B cell (primary cell): ENCODE data around the gene NOC2L. TPM values are rescaled to one million over a fixed set of nuclear protein-coding genes. Genes with fewer than 3 reads are reported as not detected.

Experiments used
- ATAC-seq: fragments of 200-7000 bp; cut with Tn5 transposase; one replicate; pipeline ENCODE4 v1.10.0; 2021; ENCODE audit warnings: low read depth, mild to moderate bottlenecking, moderate number of reproducible peaks, moderate library complexity
- CTCF ChIA-PET: fragments of 350-600 bp; sonication (Branson Sonifier 250); formaldehyde crosslinking; loops from one replicate; lab custom pipeline; 2021; ENCODE audit warnings: antibody characterized with exemption, inconsistent platforms; lab: Charles Lee
- POLR2A ChIA-PET: fragments of 350-600 bp; sonication (Branson Sonifier 250); formaldehyde crosslinking; loops from one replicate; lab custom pipeline; 2021; ENCODE audit warnings: antibody characterized with exemption; lab: Charles Lee
- DNase-seq: peaks from one replicate; pipeline ENCODE4 v3.0.0; 2013
- H2AFZ ChIP-seq: 2 replicates; pipeline ENCODE4 v1.6.1; 2012; ENCODE audit warnings: mild to moderate bottlenecking, low read depth, low read length; ENCODE audit not compliant: insufficient read depth, poor library complexity, severe bottlenecking
- H3K27ac ChIP-seq, 2 donors: 1 replicate in 1 of 2; 2 replicates in 1 of 2; pipeline ENCODE4 v1.5.1; 2012 to 2013; ENCODE audit warnings: low read length in 2 of 2, mild to moderate bottlenecking in 2 of 2, moderate library complexity in 1 of 2
- H3K27me3 ChIP-seq, 4 experiments: fragments of 200-600 bp in 1 of 4; sonication (generic) in 1 of 4; replicated peaks in 1 of 4; 1 replicate in 2 of 4; 2 replicates in 2 of 4; pipeline versions ENCODE4 v1.6.1 to v1.7.0; 2013 to 2016; ENCODE audit warnings: low read length in 3 of 4, mild to moderate bottlenecking in 2 of 4, mixed read lengths in 1 of 4, moderate library complexity in 1 of 4; ENCODE audit not compliant: insufficient read depth in 4 of 4, control insufficient read depth in 3 of 4; ENCODE audit errors: control extremely low read depth in 1 of 4
- H3K36me3 ChIP-seq, 2 experiments: replicated peaks in 1 of 2; 1 replicate in 1 of 2; 2 replicates in 1 of 2; pipeline versions ENCODE4 v1.6.1 to v1.7.1; 2013; ENCODE audit warnings: low read length in 1 of 2; ENCODE audit not compliant: insufficient read depth in 2 of 2, control insufficient read depth in 1 of 2; ENCODE audit errors: control extremely low read depth in 1 of 2, extremely low read depth in 1 of 2
- H3K4me1 ChIP-seq, 2 donors: fragments of 200-600 bp in 1 of 2; sonication (generic) in 1 of 2; 1 replicate in 1 of 2; 2 replicates in 1 of 2; pipeline versions ENCODE4 v1.5.1 to v1.6.1; 2013 to 2017; ENCODE audit warnings: low read length in 2 of 2; ENCODE audit not compliant: control insufficient read depth in 2 of 2, insufficient read depth in 2 of 2
- H3K4me2 ChIP-seq: replicated peaks from 2 replicates; pipeline ENCODE3; 2012; ENCODE audit warnings: mild to moderate bottlenecking, low read depth, low read length; ENCODE audit not compliant: poor library complexity, severe bottlenecking
- H3K4me3 ChIP-seq, 5 experiments: fragments of 200-600 bp in 1 of 5; sonication (generic) in 1 of 5; 1 replicate in 3 of 5; 2 replicates in 2 of 5; pipeline versions ENCODE4 v1.5.1 to v1.7.0; 2011 to 2016; ENCODE audit warnings: low read length in 4 of 5, mild to moderate bottlenecking in 4 of 5, low read depth in 2 of 5, control low read depth in 1 of 5, moderate library complexity in 1 of 5; ENCODE audit not compliant: insufficient read depth in 1 of 5; ENCODE audit errors: control extremely low read depth in 1 of 5, extremely low read depth in 1 of 5
- H3K79me2 ChIP-seq: fragments of 200-600 bp; sonication (generic); one replicate; pipeline ENCODE4 v1.6.0; 2016; ENCODE audit warnings: low read length; ENCODE audit not compliant: control insufficient read depth, insufficient read depth
- H3K9ac ChIP-seq: fragments of 200-600 bp; sonication (generic); 2 replicates; pipeline ENCODE4 v1.6.1; 2017; ENCODE audit warnings: mild to moderate bottlenecking, low read length, moderate library complexity
- H3K9me3 ChIP-seq, 3 donors: one replicate each; pipeline versions ENCODE4 v1.6.1 to v1.7.1; 2013; ENCODE audit warnings: low read length in 2 of 3; ENCODE audit not compliant: control insufficient read depth in 2 of 3, insufficient read depth in 1 of 3; ENCODE audit errors: control extremely low read depth in 1 of 3
- H4K20me1 ChIP-seq: 2 replicates; pipeline ENCODE4 v1.6.0; 2012; ENCODE audit warnings: mild to moderate bottlenecking, low read length; ENCODE audit not compliant: insufficient read depth, control insufficient read depth, poor library complexity, severe bottlenecking
- H3K27ac Mint-ChIP-seq: one replicate; pipeline ENCODE4 v1.8.0; 2021; ENCODE audit warnings: mixed read lengths
- H3K27me3 Mint-ChIP-seq: one replicate; pipeline ENCODE4 v1.8.0; 2021; ENCODE audit warnings: mixed read lengths
- H3K4me1 Mint-ChIP-seq: one replicate; pipeline ENCODE4 v1.8.0; 2021; ENCODE audit warnings: mixed read lengths
- H3K4me3 Mint-ChIP-seq: one replicate; pipeline ENCODE4 v1.8.0; 2021; ENCODE audit warnings: mixed read lengths
- H3K9me3 Mint-ChIP-seq: one replicate; pipeline ENCODE4 v1.8.0; 2022; ENCODE audit warnings: mixed read lengths; ENCODE audit not compliant: insufficient read depth
- EZH2 ChIP-seq: IDR thresholded peaks from 2 replicates; pipeline ENCODE4 v1.6.1; 2012; ENCODE audit warnings: borderline replicate concordance, low read depth, mild to moderate bottlenecking, moderate library complexity, low read length; ENCODE audit not compliant: insufficient read depth, poor library complexity, severe bottlenecking
- WGBS: methylation state at CpG from one replicate; pipeline ENCODE4 v1.1.5; 2013; ENCODE audit warnings: missing lambda C conversion rate; ENCODE audit not compliant: insufficient coverage; 5-methylcytosine and 5-hydroxymethylcytosine counted together
- intact Hi-C: fragments of 100-400 bp; cut with micrococcal nuclease; formaldehyde crosslinking; loops from one replicate; pipeline ENCODE4 v1.10.0; 2022
- polyA plus RNA-seq: library from polyadenylated mRNA; depleted of rRNA; stranded (reverse); fragments of >200 nt; gene quantifications from 2 replicates; pipeline ENCODE4 v1.2.3, GENCODE V29; 2012
- total RNA-seq, 2 donors: library from RNA; stranded (reverse); fragments of 120-200 nt in 1 of 2; gene quantifications; 1 replicate in 1 of 2; 2 replicates in 1 of 2; pipeline versions ENCODE4 v1.2.3 to v1.2.4, GENCODE V29; 2013 to 2022
- TF ChIP-seq, protein P1 (sequence below): fragments of 200-600 bp; IDR thresholded peaks from one replicate; pipeline ENCODE4 v1.8.0; 2022; ENCODE audit warnings: antibody characterized with exemption, mild to moderate bottlenecking

The NOC2L gene
- total and polyA plus RNA-seq, 2 donors (not counting 1 experiment from before 2014, with no cell fraction given): 48.0 to 64.1 TPM

DNA sequence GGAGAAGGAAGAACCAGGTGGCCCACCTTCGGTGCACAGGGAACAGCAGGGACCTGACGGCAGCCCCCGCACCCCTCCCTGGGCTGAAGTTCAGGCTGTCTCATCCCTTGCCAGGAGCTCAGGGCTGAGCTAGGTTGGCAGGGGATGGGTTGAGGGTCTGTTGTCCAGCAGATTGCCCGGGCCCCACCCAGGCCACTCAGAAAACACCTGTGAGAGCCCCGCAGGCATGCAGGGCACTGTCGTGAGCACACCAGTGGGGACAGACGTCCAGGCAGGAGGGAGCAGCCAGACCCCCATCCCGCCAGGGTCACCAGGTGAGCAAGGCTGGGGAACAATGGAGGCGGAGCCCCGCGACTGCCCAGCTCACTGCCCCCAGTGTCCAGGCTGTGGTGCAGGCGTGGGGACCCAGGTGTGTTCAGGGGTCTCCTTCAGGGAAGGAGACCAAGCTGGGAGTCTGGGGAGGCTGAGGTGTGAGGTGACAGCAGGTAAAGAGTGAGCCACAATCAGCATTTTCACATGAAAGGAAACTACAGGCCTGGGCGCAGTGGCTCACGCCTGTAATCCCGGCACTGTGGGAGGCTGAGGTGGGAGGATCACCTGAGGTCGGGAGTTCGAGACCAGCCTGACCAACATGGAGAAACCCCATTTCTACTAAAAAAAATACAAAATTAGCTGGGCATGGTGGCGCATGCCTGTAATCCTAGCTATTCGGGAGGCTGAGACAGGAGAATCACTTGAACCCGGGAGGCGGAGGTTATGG lies 44.7 kb downstream of the NOC2L start:
- H3K9ac ChIP-seq: no peak overlapping the region
- no peaks in the 10 kb centered on the region for H3K9me3 ChIP-seq
- intact Hi-C loops: no loop called here
- no peak overlapping the region for H3K4me3 Mint-ChIP-seq
- H3K36me3 ChIP-seq: no peaks in the 10 kb centered on the region
- no peaks in the 10 kb centered on the region for H3K4me1 Mint-ChIP-seq
- no peaks in the 10 kb centered on the region for H4K20me1 ChIP-seq
- no peaks in the 10 kb centered on the region for H3K9me3 Mint-ChIP-seq
- H3K4me3 ChIP-seq: no peak overlapping the region
- no peak overlapping the region for H3K27ac ChIP-seq
- DNase-seq (no peak), ATAC-seq (no peak)
- H2AFZ ChIP-seq: no peak overlapping the region
- no peak overlapping the region for H3K4me2 ChIP-seq
- 94% methylated on average over 17 of the region's 21 CpGs for WGBS
- no peak overlapping the region for H3K27ac Mint-ChIP-seq
- H3K79me2 ChIP-seq: no peaks in the 10 kb centered on the region
- peaks cover 0 to 3% of the 10 kb centered on the region in 2 donors for H3K4me1 ChIP-seq
- CTCF ChIA-PET: no interaction called here
- peaks cover 37% of the 10 kb centered on the region for H3K27me3 Mint-ChIP-seq
- no peak for TF ChIP-seq EZH2
- TF ChIP-seq, protein P1, sequence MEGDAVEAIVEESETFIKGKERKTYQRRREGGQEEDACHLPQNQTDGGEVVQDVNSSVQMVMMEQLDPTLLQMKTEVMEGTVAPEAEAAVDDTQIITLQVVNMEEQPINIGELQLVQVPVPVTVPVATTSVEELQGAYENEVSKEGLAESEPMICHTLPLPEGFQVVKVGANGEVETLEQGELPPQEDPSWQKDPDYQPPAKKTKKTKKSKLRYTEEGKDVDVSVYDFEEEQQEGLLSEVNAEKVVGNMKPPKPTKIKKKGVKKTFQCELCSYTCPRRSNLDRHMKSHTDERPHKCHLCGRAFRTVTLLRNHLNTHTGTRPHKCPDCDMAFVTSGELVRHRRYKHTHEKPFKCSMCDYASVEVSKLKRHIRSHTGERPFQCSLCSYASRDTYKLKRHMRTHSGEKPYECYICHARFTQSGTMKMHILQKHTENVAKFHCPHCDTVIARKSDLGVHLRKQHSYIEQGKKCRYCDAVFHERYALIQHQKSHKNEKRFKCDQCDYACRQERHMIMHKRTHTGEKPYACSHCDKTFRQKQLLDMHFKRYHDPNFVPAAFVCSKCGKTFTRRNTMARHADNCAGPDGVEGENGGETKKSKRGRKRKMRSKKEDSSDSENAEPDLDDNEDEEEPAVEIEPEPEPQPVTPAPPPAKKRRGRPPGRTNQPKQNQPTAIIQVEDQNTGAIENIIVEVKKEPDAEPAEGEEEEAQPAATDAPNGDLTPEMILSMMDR: no peak
- H3K27me3 ChIP-seq: peaks cover 0 to 42% (median 6%) of the 10 kb centered on the region in 4 experiments
- POLR2A ChIA-PET: no interaction called here

DNA sequence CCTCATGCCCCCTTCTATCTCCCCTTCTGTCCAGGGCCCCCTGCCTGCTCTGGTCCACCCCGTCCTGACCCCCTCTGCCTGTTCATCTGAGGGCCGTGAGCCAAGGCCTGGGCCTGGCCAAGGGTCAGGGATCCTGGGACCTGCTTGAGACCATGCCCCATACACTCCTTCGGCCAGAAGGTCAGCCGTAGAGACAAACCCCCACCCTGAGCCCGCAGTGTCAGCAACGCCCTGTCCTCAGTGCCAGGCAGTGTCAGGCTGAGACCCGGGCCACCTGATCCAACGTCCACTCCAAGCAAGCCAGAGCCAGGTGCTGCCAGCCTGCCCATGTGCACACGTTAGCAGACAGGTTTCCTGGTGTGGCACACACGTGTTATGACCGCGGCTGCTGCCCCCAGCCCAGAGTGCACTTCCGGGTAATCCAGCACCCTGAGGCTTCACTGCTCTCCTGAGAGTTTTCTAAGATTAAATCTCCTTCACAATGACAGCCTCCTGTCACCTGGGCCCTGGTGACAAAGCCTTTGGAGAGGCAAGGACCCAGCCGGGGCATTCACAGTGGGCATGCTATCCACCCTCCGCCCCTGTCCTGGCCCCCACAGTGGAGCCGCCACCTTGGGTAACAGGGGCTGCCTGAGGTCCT lies 45.4 kb downstream of the NOC2L start:
- H3K4me1 Mint-ChIP-seq: no peaks in the 10 kb centered on the region
- Histone ChIP-seq H3K27ac (no peak overlapping the region), H3K36me3 (no peaks in the 10 kb centered on the region), H3K79me2 (no peaks in the 10 kb centered on the region), H3K4me3 (no peak overlapping the region), H3K4me2 (no peak overlapping the region), H2AFZ (no peak overlapping the region), H3K9ac (no peak overlapping the region), H4K20me1 (no peaks in the 10 kb centered on the region), H3K27me3 (peaks cover 0 to 37% (median 5%) of the 10 kb centered on the region in 4 experiments), H3K4me1 (peaks cover 0 to 3% of the 10 kb centered on the region in 2 donors), H3K9me3 (no peaks in the 10 kb centered on the region)
- H3K27ac Mint-ChIP-seq: no peak overlapping the region
- intact Hi-C loops: no loop called here
- peaks cover 35% of the 10 kb centered on the region for H3K27me3 Mint-ChIP-seq
- DNase-seq: no peak
- H3K4me3 Mint-ChIP-seq: no peak overlapping the region
- H3K9me3 Mint-ChIP-seq: no peaks in the 10 kb centered on the region
- WGBS: 84% methylated on average over 16 of the region's 16 CpGs
- TF ChIP-seq, protein P1: no peak
- TF ChIP-seq EZH2: no peak
- ATAC-seq: no peak
- ChIA-PET CTCF (no interaction called here), POLR2A (interaction anchor here (0.5 kb wide), 1 partner anchor 9 kb away, joined by 7 read pairs; no protein-coding TSS in a partner anchor)
